A549 (cell line): ENCODE data around the gene ARHGAP18. TPM values are rescaled to one million over a fixed set of nuclear protein-coding genes. Genes with fewer than 3 reads are reported as not detected.
A peak's percentile ranks its signal among the peaks of the same experiment; 100 is the strongest.

Experiments
- ATAC-seq, 2 experiments: fragments of 200-7000 bp in 1 of 2; fragments of >200 bp in 1 of 2; cut with Nextera tagmentation in 1 of 2; cut with Tn5 transposase in 1 of 2; 3 replicates each; pipeline versions ENCODE4 v1.8.0 to v1.9.1; 2018 to 2020; ENCODE audit warnings: mild to moderate bottlenecking in 1 of 2, moderate library complexity in 1 of 2
- CTCF ChIA-PET: fragments of 300-600 bp; sonication (Branson Sonifier 250); formaldehyde crosslinking; extraction: SDS; loops from one replicate; lab custom pipeline; 2021; ENCODE audit warnings: antibody characterized with exemption, inconsistent platforms; lab: Yijun Ruan, JAX
- POLR2A ChIA-PET: fragments of 350-600 bp; formaldehyde crosslinking; extraction: SDS; loops from one replicate; lab custom pipeline; 2021; ENCODE audit warnings: antibody characterized with exemption, inconsistent platforms; lab: Yijun Ruan, JAX
- DNase-seq, 2 experiments: peaks; one replicate each; pipeline versions ENCODE4 v3.0.0 to v3.0.0-alpha.2; 2011 to 2016; ENCODE audit warnings: low read depth in 1 of 2, low spot score in 1 of 2
- FAIRE-seq: peaks from 2 replicates; lab custom pipeline; 2011; peaks lifted over from hg19 to GRCh38; lab: Jason Lieb, UNC
- H3K27ac ChIP-seq, 2 experiments: fragments of >200 bp; sonication (Bioruptor Twin); formaldehyde crosslinking; 3 replicates each; pipeline ENCODE4 v1.5.1; 2016 to 2017
- H3K4me1 ChIP-seq: fragments of >200 bp; sonication (Bioruptor Twin); formaldehyde crosslinking; 3 replicates; pipeline ENCODE4 v1.6.1; 2016
- H3K4me2 ChIP-seq: fragments of >200 bp; sonication (Bioruptor Twin); formaldehyde crosslinking; 3 replicates; pipeline ENCODE4 v1.6.1; 2016
- H3K4me3 ChIP-seq: fragments of >200 bp; sonication (Bioruptor Twin); formaldehyde crosslinking; 3 replicates; pipeline ENCODE4 v1.5.1; 2016
- H3K9me3 ChIP-seq: fragments of >200 bp; sonication (Bioruptor Twin); formaldehyde crosslinking; 3 replicates; pipeline ENCODE4 v1.6.1; 2016
- CHD4 ChIP-seq: fragments of 200-600 bp; sonication (generic); IDR thresholded peaks from 2 replicates; pipeline ENCODE4 v1.6.1; 2016; ENCODE audit warnings: antibody characterized with exemption, mild to moderate bottlenecking, borderline replicate concordance
- EHMT2 ChIP-seq: fragments of 200-600 bp; sonication (generic); IDR thresholded peaks from 2 replicates; pipeline ENCODE4 v1.6.1; 2016; ENCODE audit warnings: antibody characterized with exemption, low read depth, mild to moderate bottlenecking, moderate library complexity
- EP300 ChIP-seq, 2 experiments: fragments of >200 bp; sonication (Bioruptor Twin); formaldehyde crosslinking; IDR thresholded peaks; 2 replicates in 1 of 2; 3 replicates in 1 of 2; pipeline ENCODE4 v1.6.1; 2016 to 2017
- FOSL2 ChIP-seq, 2 experiments: fragments of 450-650 bp in 1 of 2; fragments of >200 bp in 1 of 2; sonication (Bioruptor Twin) in 1 of 2; formaldehyde crosslinking; IDR thresholded peaks; 2 replicates each; pipeline versions ENCODE4 v1.5.0 to v1.6.1; 2016 to 2020; ENCODE audit warnings: mild to moderate bottlenecking in 1 of 2, moderate library complexity in 1 of 2
- GATA3 ChIP-seq: IDR thresholded peaks from 2 replicates; pipeline ENCODE4 v1.6.1; 2012; ENCODE audit warnings: borderline replicate concordance
- HDAC2 ChIP-seq: fragments of 200-600 bp; sonication (generic); IDR thresholded peaks from 2 replicates; pipeline ENCODE4 v1.6.1; 2016
- HOXA7 ChIP-seq: fragments of 250-450 bp; sonication (Bioruptor Pico); IDR thresholded peaks from 2 replicates; pipeline ENCODE4 v1.5.0; 2020; ENCODE audit warnings: mild to moderate bottlenecking, moderate library complexity
- HOXB13 ChIP-seq: fragments of 250-450 bp; sonication (Bioruptor Pico); IDR thresholded peaks from 2 replicates; pipeline ENCODE4 v1.5.0; 2020; ENCODE audit warnings: low read depth, mild to moderate bottlenecking, moderate library complexity
- KDM1A ChIP-seq: fragments of 200-600 bp; sonication (generic); IDR thresholded peaks from 2 replicates; pipeline ENCODE4 v1.6.1; 2016; ENCODE audit warnings: low read depth, mild to moderate bottlenecking
- MAFK ChIP-seq: fragments of 450-650 bp; IDR thresholded peaks from 2 replicates; pipeline ENCODE4 v1.6.1; 2014; ENCODE audit not compliant: partially characterized antibody
- MYC ChIP-seq: IDR thresholded peaks from 2 replicates; pipeline ENCODE4 v1.6.1; 2012; ENCODE audit warnings: mild to moderate bottlenecking, inconsistent platforms, low read length, improper control_type of control experiment, borderline replicate concordance
- NFE2L2 ChIP-seq: fragments of 150-350 bp; conservative IDR thresholded peaks from 2 replicates; pipeline ENCODE4 v1.6.1; 2014; ENCODE audit warnings: low read length
- PHF8 ChIP-seq: fragments of 200-600 bp; sonication (generic); IDR thresholded peaks from 2 replicates; pipeline ENCODE4 v1.6.1; 2016; ENCODE audit warnings: low read depth, mild to moderate bottlenecking, antibody characterized with exemption, moderate library complexity, borderline replicate concordance
- POLR2A ChIP-seq: IDR thresholded peaks from 2 replicates; pipeline ENCODE4 v1.6.1; 2012; ENCODE audit warnings: mild to moderate bottlenecking, low read length
- RARB ChIP-seq: fragments of 250-450 bp; sonication (Bioruptor Pico); IDR thresholded peaks from 2 replicates; pipeline ENCODE4 v1.8.0; 2021; ENCODE audit warnings: mild to moderate bottlenecking, moderate library complexity
- RCOR1 ChIP-seq: fragments of 150-350 bp; IDR thresholded peaks from 2 replicates; pipeline ENCODE4 v1.6.1; 2014; ENCODE audit warnings: antibody characterized with exemption, low read length, low read depth
- SREBF2 ChIP-seq: fragments of 450-650 bp; IDR thresholded peaks from 2 replicates; pipeline ENCODE4 v1.6.1; 2014; ENCODE audit warnings: mild to moderate bottlenecking, moderate library complexity
- ZFP36 ChIP-seq: fragments of 450-650 bp; IDR thresholded peaks from 2 replicates; pipeline ENCODE4 v1.6.1; 2014; ENCODE audit warnings: borderline replicate concordance; ENCODE audit not compliant: partially characterized antibody
- WGBS: methylation state at CpG from one replicate; pipeline ENCODE4 v1.1.6; 2017; ENCODE audit errors: missing lambda C conversion rate; 5-methylcytosine and 5-hydroxymethylcytosine counted together
- polyA plus RNA-seq, 4 experiments: library from polyadenylated mRNA; depleted of rRNA in 3 of 4; stranded (reverse); fragments of >200 nt; fragmentation: RNase III in 1 of 4; extraction: RNeasy Plus Mini Kit Qiagen cat#74134 plus additional on column Dnase treatment in 1 of 4; gene quantifications; 2 replicates in 3 of 4; 3 replicates in 1 of 4; pipeline ENCODE4 v1.2.3, GENCODE V29; 2011 to 2017
- TF ChIP-seq, protein P1 (sequence below): fragments of >200 bp; sonication (Bioruptor Twin); formaldehyde crosslinking; IDR thresholded peaks from 3 replicates; pipeline ENCODE4 v1.6.1; 2016
- TF ChIP-seq, protein P2 (sequence below): IDR thresholded peaks from 2 replicates; pipeline ENCODE4 v1.6.1; 2012; ENCODE audit warnings: low read depth, borderline replicate concordance
- TF ChIP-seq, protein P3 (sequence below): fragments of 200-600 bp; sonication (generic); IDR thresholded peaks from 2 replicates; pipeline ENCODE4 v1.6.1; 2016; ENCODE audit warnings: antibody characterized with exemption, mild to moderate bottlenecking, moderate library complexity

ARHGAP18 gene
- polyA plus RNA-seq, 2 of the 4 experiments (the other 2 are of a cell fraction): 11.2 to 16.7 TPM

DNA sequence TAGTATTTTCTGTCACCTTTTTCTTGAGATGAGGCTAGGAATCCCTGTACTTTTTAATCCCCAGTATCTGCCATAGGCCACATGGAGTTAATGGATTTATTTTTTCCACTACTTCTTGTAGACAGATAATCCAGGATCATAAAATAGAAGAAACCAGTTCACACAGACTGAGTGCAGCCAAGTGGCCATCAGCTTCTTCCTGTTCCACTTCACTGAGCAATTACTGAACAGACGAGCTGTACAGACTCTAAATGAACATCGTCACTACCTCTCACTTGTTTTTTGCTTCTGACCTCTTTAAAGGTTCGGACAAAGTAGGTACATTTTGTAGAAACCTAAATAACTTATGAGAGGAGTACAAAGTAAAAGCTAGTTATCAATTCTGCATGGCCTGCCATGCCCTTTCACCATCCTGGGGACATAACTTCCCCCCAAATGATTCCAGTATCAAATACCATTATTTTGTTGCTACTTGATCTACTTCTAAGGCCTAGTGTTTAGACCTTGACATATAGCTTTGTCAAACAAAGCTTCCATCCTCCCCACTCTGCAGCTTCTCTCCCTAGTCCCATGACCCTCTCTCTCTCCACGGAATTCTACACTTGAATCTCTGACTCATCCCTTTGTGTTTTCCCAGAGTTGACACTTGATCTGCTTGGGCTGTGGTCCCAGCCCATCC is 34.4 kb upstream of the ARHGAP18 start:
- FAIRE-seq (no peak), DNase-seq (peak; percentile 11 to 23)
- peak overlapping the region; percentile 1; the same call in 2 of the 3 replicates for H3K4me2 ChIP-seq

DNA sequence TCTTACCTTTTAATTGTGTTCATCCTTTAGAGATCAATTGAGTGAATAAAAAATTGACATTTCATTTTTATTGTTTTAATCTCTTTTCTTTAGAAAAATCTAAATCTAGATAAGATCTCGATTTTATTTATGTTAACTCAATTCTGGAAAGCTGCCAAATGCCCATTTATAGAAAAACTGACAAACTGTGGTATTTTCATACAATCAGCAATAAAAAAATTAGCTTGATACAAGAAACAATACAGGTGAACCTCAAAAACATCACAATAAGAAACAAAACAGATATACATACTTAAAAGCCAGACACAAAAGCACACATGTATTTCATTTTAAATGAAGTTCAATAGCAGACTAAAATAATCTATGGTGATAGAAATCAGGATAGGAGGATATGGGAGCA is 30.0 kb upstream of the ARHGAP18 start:
- Histone ChIP-seq H3K4me2 (no peak overlapping the region), H3K9me3 (no peaks in the 10 kb centered on the region), H3K4me3 (no peak overlapping the region)
- POLR2A ChIA-PET: no interaction called here
- FAIRE-seq (no peak), ATAC-seq (no peak), DNase-seq (no peak)
- CTCF ChIA-PET: no interaction called here
- 11% methylated on average over 1 of the region's 1 CpG for WGBS
- TF ChIP-seq NFE2L2 (no peak), ZFP36 (no peak), POLR2A (no peak), EHMT2 (no peak), MAFK (no peak), KDM1A (no peak), GATA3 (no peak), HOXB13 (CRISPR knock-in tag) (no peak), PHF8 (no peak), CHD4 (no peak), RARB (CRISPR knock-in tag) (no peak), EP300 (IDR thresholded peaks at IDR 0.05) (no peak), MYC (no peak), HDAC2 (no peak), SREBF2 (no peak), HOXA7 (CRISPR knock-in tag) (no peak)
- TF ChIP-seq, protein P1, sequence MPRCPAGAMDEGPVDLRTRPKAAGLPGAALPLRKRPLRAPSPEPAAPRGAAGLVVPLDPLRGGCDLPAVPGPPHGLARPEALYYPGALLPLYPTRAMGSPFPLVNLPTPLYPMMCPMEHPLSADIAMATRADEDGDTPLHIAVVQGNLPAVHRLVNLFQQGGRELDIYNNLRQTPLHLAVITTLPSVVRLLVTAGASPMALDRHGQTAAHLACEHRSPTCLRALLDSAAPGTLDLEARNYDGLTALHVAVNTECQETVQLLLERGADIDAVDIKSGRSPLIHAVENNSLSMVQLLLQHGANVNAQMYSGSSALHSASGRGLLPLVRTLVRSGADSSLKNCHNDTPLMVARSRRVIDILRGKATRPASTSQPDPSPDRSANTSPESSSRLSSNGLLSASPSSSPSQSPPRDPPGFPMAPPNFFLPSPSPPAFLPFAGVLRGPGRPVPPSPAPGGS: no peak
- TF ChIP-seq, protein P2, sequence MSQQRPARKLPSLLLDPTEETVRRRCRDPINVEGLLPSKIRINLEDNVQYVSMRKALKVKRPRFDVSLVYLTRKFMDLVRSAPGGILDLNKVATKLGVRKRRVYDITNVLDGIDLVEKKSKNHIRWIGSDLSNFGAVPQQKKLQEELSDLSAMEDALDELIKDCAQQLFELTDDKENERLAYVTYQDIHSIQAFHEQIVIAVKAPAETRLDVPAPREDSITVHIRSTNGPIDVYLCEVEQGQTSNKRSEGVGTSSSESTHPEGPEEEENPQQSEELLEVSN: no peak
- TF ChIP-seq, protein P3, sequence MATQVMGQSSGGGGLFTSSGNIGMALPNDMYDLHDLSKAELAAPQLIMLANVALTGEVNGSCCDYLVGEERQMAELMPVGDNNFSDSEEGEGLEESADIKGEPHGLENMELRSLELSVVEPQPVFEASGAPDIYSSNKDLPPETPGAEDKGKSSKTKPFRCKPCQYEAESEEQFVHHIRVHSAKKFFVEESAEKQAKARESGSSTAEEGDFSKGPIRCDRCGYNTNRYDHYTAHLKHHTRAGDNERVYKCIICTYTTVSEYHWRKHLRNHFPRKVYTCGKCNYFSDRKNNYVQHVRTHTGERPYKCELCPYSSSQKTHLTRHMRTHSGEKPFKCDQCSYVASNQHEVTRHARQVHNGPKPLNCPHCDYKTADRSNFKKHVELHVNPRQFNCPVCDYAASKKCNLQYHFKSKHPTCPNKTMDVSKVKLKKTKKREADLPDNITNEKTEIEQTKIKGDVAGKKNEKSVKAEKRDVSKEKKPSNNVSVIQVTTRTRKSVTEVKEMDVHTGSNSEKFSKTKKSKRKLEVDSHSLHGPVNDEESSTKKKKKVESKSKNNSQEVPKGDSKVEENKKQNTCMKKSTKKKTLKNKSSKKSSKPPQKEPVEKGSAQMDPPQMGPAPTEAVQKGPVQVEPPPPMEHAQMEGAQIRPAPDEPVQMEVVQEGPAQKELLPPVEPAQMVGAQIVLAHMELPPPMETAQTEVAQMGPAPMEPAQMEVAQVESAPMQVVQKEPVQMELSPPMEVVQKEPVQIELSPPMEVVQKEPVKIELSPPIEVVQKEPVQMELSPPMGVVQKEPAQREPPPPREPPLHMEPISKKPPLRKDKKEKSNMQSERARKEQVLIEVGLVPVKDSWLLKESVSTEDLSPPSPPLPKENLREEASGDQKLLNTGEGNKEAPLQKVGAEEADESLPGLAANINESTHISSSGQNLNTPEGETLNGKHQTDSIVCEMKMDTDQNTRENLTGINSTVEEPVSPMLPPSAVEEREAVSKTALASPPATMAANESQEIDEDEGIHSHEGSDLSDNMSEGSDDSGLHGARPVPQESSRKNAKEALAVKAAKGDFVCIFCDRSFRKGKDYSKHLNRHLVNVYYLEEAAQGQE: no peak
- TF ChIP-seq, all 56 proteins: peak for 0
- H3K4me1 ChIP-seq: peaks cover 7% of the 10 kb centered on the region; the same call in 1 of the 3 replicates
- H3K27ac ChIP-seq: no peak overlapping the region

More for the DNA sequence above, 34.4 kb upstream of the ARHGAP18 start:
- peaks cover 22% of the 10 kb centered on the region for H3K4me1 ChIP-seq
- peak; percentile 54 to 78; a peak in 5 of 6 replicates for ATAC-seq
- no peaks in the 10 kb centered on the region for H3K9me3 ChIP-seq
- peak overlapping the region in 1 of 2 experiments; percentile 32; a peak in 2 of 6 replicates for H3K27ac ChIP-seq
- TF ChIP-seq RCOR1 (no peak), FOSL2 (IDR thresholded peaks at IDR 0.05) (peak; percentile 24; the same call in 1 of the 2 replicates), FOSL2 (CRISPR knock-in tag; IDR thresholded peaks at IDR 0.05) (peak; percentile 45)
- H3K4me3 ChIP-seq: no peak overlapping the region
- 52% methylated on average over 4 of the region's 4 CpGs for WGBS
- ChIA-PET CTCF (interaction anchor here (0.5 to 4.9 kb wide), 7 partner anchors 11 to 277 kb away, joined by 3 to 25 read pairs (median 3); no protein-coding TSS in a partner anchor), POLR2A (interaction anchor here (0.5 kb wide), 1 partner anchor 243 kb away, joined by 5 read pairs; no protein-coding TSS in a partner anchor)
